ENCODE measurements around the gene LPP.

Gene LPP

GRCh38 chr3:188662795-188663194 lies 508.8 kb downstream of the LPP start:
- DNase-seq = no peak

GRCh38 chr3:188663839-188664238 lies 509.9 kb downstream of the LPP start:
- DNase-seq = no peak

- no peak for DNase-seq
Measured at GRCh38 chr3:188664795-188665194, 510.8 kb downstream of the LPP start.

GRCh38 chr3:188667926-188668325 lies 514.0 kb downstream of the LPP start:
- no peak for DNase-seq

GRCh38 chr3:188670446-188670845 lies 516.5 kb downstream of the LPP start:
- no peak for DNase-seq

- DNase-seq = no peak
Measured at GRCh38 chr3:188671971-188672370, 518.0 kb downstream of the LPP start.

- no peak for DNase-seq
Measured at GRCh38 chr3:188672840-188673239, 518.9 kb downstream of the LPP start.

- no peak for DNase-seq
Measured at GRCh38 chr3:188673646-188674186, 519.8 kb downstream of the LPP start.

- DNase-seq = no peak
Measured at GRCh38 chr3:188674595-188674994, 520.6 kb downstream of the LPP start.

GRCh38 chr3:188677344-188677743 lies 523.4 kb downstream of the LPP start:
- no peak for DNase-seq

- DNase-seq = no peak
Measured at GRCh38 chr3:188680189-188680588, 526.2 kb downstream of the LPP start.

GRCh38 chr3:188680605-188681004 lies 526.6 kb downstream of the LPP start:
- no peak for DNase-seq

GRCh38 chr3:188682316-188682715 lies 528.4 kb downstream of the LPP start:
- no peak for DNase-seq

GRCh38 chr3:188683032-188683521 lies 529.1 kb downstream of the LPP start:
- no peak for DNase-seq

GRCh38 chr3:188684276-188684675 lies 530.3 kb downstream of the LPP start:
- no peak for DNase-seq

GRCh38 chr3:188685789-188686188 lies 531.8 kb downstream of the LPP start:
- no peak for DNase-seq

- DNase-seq = no peak
Measured at GRCh38 chr3:188686324-188686723, 532.4 kb downstream of the LPP start.

GRCh38 chr3:188687389-188687788 lies 533.4 kb downstream of the LPP start:
- DNase-seq = no peak

- DNase-seq = no peak
Measured at GRCh38 chr3:188689101-188689574, 535.2 kb downstream of the LPP start.

- DNase-seq = no peak
Measured at GRCh38 chr3:188690064-188690463, 536.1 kb downstream of the LPP start.

GRCh38 chr3:188691004-188691403 lies 537.0 kb downstream of the LPP start:
- no peak for DNase-seq

- DNase-seq = no peak
Measured at GRCh38 chr3:188691665-188692064, 537.7 kb downstream of the LPP start.

GRCh38 chr3:188692700-188693099 lies 538.7 kb downstream of the LPP start:
- DNase-seq = no peak

GRCh38 chr3:188693435-188693834 lies 539.5 kb downstream of the LPP start:
- no peak for DNase-seq

- DNase-seq = no peak
Measured at GRCh38 chr3:188695241-188695640, 541.3 kb downstream of the LPP start.
